HG03097 (cell line): ENCODE measurements around the gene NME2.
"Not testable (repeated sequence)": the region's sequence is repeated elsewhere in the genome, so short reads cannot be mapped to it uniquely, and the experiment has no call there.

Source experiments
- ATAC-seq: cut with Tn5 transposase; IDR thresholded peaks from one replicate; pipeline ENCODE4 v1.9.1; 2021; ENCODE audit not compliant: unreplicated experiment, low FRiP score

NME2 gene

GRCh38 chr17:51152766-51153209 lies 13.4 kb upstream of the NME2 start:
- ATAC-seq: no peak

GRCh38 chr17:51153210-51154072 lies 12.8 kb upstream of the NME2 start, which contains the start of gene NME1:
TSS of gene NME1 (plus strand) at chr17:51153559. CDS start at chr17:51155655, 2,096 bp downstream.
- peak; percentile 93 for ATAC-seq

- ATAC-seq: no peak
These were observed 12.0 kb upstream of the NME2 start for GRCh38 chr17:51154176-51154575.

GRCh38 chr17:51155416-51155815 lies 10.8 kb upstream of the NME2 start:
- no peak for ATAC-seq

- no peak for ATAC-seq
These were observed 6.6 kb upstream of the NME2 start for GRCh38 chr17:51159604-51160003.

- no peak for ATAC-seq
These were observed 4.7 kb upstream of the NME2 start for GRCh38 chr17:51161541-51161940.

- no peak for ATAC-seq
These were observed 1.1 kb upstream of the NME2 start for GRCh38 chr17:51164911-51165679.

- peak; percentile 12 for ATAC-seq
These were observed 472 bp upstream of the NME2 start for GRCh38 chr17:51165680-51166197.

- peak; percentile 31 for ATAC-seq
These were observed 1.0 kb downstream of the NME2 start for GRCh38 chr17:51166987-51167931.

- no peak for ATAC-seq
These were observed 3.1 kb downstream of the NME2 start for GRCh38 chr17:51169340-51169739.

- no peak for ATAC-seq
These were observed 4.5 kb downstream of the NME2 start for GRCh38 chr17:51170736-51171135.

- ATAC-seq: not testable (repeated sequence)
These were observed 5.8 kb downstream of the NME2 start for GRCh38 chr17:51172030-51172429.

- no peak for ATAC-seq
These were observed 14.3 kb downstream of the NME2 start for GRCh38 chr17:51180486-51180885.

GRCh38 chr17:51184124-51184523 lies 17.9 kb downstream of the NME2 start:
- ATAC-seq: no peak

GRCh38 chr17:51185763-51186332 lies 19.6 kb downstream of the NME2 start:
- no peak for ATAC-seq

GRCh38 chr17:51188271-51188833 lies 22.1 kb downstream of the NME2 start:
- no peak for ATAC-seq

GRCh38 chr17:51189162-51189561 lies 23.0 kb downstream of the NME2 start:
- no peak for ATAC-seq

GRCh38 chr17:51189628-51190027 lies 23.4 kb downstream of the NME2 start:
- no peak for ATAC-seq

- no peak for ATAC-seq
These were observed 25.7 kb downstream of the NME2 start for GRCh38 chr17:51191895-51192294.

GRCh38 chr17:51197754-51198153 lies 31.5 kb downstream of the NME2 start:
- no peak for ATAC-seq
